Measurements from ENCODE around the gene VPS16. TPM values are rescaled to one million over a fixed set of nuclear protein-coding genes. Genes with fewer than 3 reads are reported as not detected.

Gene VPS16
- total and polyA plus RNA-seq, 2 donors (not counting 1 experiment from before 2014, with no cell fraction given), result 32.9 to 46.1 TPM

- TF ChIP-seq CTCF (conservative IDR thresholded peaks at IDR 0.05 in 1 of 2, IDR thresholded peaks at IDR 0.05 in 1 of 2; ENCODE audit: low read depth in 1 of 2, low read length in 2 of 2) (no peak), EZH2 (IDR thresholded peaks at IDR 0.05; ENCODE audit: low read length, missing control alignments) (no peak)
- Histone ChIP-seq H3K4me3 (replicated peaks in 1 of 4; ENCODE audit: control extremely low read depth in 1 of 4, insufficient read depth in 1 of 4, low read depth in 3 of 4, low read length in 4 of 4) (no peak overlapping the region), H3K27me3 (ENCODE audit: control insufficient read depth, insufficient read depth, low read length) (no peaks in the 10 kb centered on the region), H3K9me3 (ENCODE audit: control insufficient read depth, insufficient read depth, low read depth, low read length) (no peaks in the 10 kb centered on the region), H3K4me2 (ENCODE audit: extremely low read depth, insufficient read depth, low read length) (peak overlapping the region; percentile 25), H3K4me1 (ENCODE audit: control insufficient read depth, extremely low read depth, insufficient read depth, low read length) (peaks cover 6% of the 10 kb centered on the region), H4K20me1 (ENCODE audit: control insufficient read depth, extremely low read depth, insufficient read depth, low read length) (no peaks in the 10 kb centered on the region), H3K27ac (ENCODE audit: insufficient read depth, low read length) (no peak overlapping the region), H3K36me3 (ENCODE audit: control insufficient read depth, insufficient read depth, low read length) (peaks cover 16% of the 10 kb centered on the region), H2AFZ (ENCODE audit: low read length) (no peak overlapping the region), H3K9ac (ENCODE audit: insufficient read depth, low read length) (no peak overlapping the region), H3K79me2 (ENCODE audit: control insufficient read depth, insufficient read depth, low read length) (no peaks in the 10 kb centered on the region)
- DNase-seq (ENCODE audit: low read depth in 2 of 2), result peak; percentile 49
Observed at GRCh38 chr20:2859330-2860121, 19.0 kb downstream of the VPS16 start.

DNA sequence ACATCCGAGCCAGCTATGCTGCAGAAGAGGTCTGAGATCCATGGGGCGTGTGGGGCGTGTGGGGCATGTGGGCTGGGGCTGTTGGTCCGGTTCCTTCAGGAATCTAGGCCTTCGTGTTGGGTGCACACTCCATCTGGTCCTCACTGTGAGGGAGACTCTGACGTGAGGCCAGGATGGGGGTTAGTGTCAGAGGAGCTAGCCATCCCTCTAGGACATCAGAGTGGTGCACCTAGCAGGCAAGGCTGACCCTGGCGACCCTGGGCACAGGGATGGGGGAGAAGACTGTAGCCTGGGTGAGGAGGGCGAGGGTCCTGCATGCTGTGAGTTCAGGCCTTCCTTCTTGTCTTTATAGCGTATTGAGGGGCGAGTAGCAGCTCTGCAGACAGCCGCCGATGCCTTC, 24.1 kb downstream of the VPS16 start:
- DNase-seq (ENCODE audit: low read depth in 2 of 2), result no peak
- H3K27ac ChIP-seq (ENCODE audit: insufficient read depth, low read length), result no peak overlapping the region
- no peaks in the 10 kb centered on the region for H3K79me2 ChIP-seq (ENCODE audit: control insufficient read depth, insufficient read depth, low read length)
- no peaks in the 10 kb centered on the region for H3K4me1 ChIP-seq (ENCODE audit: control insufficient read depth, extremely low read depth, insufficient read depth, low read length)
- H3K4me2 ChIP-seq (ENCODE audit: extremely low read depth, insufficient read depth, low read length), result no peak overlapping the region
- H2AFZ ChIP-seq (ENCODE audit: low read length), result no peak overlapping the region
- H3K27me3 ChIP-seq (ENCODE audit: control insufficient read depth, insufficient read depth, low read length), result no peaks in the 10 kb centered on the region
- H3K36me3 ChIP-seq (ENCODE audit: control insufficient read depth, insufficient read depth, low read length), result peaks cover 19% of the 10 kb centered on the region
- no peaks in the 10 kb centered on the region for H4K20me1 ChIP-seq (ENCODE audit: control insufficient read depth, extremely low read depth, insufficient read depth, low read length)
- H3K9me3 ChIP-seq (ENCODE audit: control insufficient read depth, insufficient read depth, low read depth, low read length), result no peaks in the 10 kb centered on the region
- H3K4me3 ChIP-seq (replicated peaks in 1 of 4; ENCODE audit: control extremely low read depth in 1 of 4, insufficient read depth in 1 of 4, low read depth in 3 of 4, low read length in 4 of 4), result no peak overlapping the region
- no peak overlapping the region for H3K9ac ChIP-seq (ENCODE audit: insufficient read depth, low read length)
- TF ChIP-seq CTCF (conservative IDR thresholded peaks at IDR 0.05 in 1 of 2, IDR thresholded peaks at IDR 0.05 in 1 of 2; ENCODE audit: low read depth in 1 of 2, low read length in 2 of 2) (no peak), EZH2 (IDR thresholded peaks at IDR 0.05; ENCODE audit: low read length, missing control alignments) (no peak)

DNA sequence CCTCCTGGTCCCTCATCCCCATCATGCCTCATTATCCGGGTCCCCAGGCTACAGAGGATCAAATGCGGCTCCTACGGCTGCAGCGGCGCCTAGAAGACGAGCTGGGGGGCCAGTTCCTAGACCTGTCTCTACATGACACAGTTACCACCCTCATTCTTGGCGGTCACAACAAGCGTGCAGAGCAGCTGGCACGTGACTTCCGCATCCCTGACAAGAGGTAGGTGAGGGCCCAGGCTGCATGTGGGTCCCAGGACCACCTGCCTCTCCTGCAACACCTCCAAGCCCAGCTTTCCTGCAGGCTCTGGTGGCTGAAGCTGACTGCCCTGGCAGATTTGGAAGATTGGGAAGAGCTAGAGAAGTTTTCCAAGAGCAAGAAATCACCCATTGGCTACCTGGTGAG, 24.6 kb downstream of the VPS16 start:
- H3K4me2 ChIP-seq (ENCODE audit: extremely low read depth, insufficient read depth, low read length), result no peak overlapping the region
- H3K9me3 ChIP-seq (ENCODE audit: control insufficient read depth, insufficient read depth, low read depth, low read length), result no peaks in the 10 kb centered on the region
- peaks cover 19% of the 10 kb centered on the region for H3K36me3 ChIP-seq (ENCODE audit: control insufficient read depth, insufficient read depth, low read length)
- TF ChIP-seq CTCF (conservative IDR thresholded peaks at IDR 0.05 in 1 of 2, IDR thresholded peaks at IDR 0.05 in 1 of 2; ENCODE audit: low read depth in 1 of 2, low read length in 2 of 2) (no peak), EZH2 (IDR thresholded peaks at IDR 0.05; ENCODE audit: low read length, missing control alignments) (no peak)
- no peak overlapping the region for H2AFZ ChIP-seq (ENCODE audit: low read length)
- no peaks in the 10 kb centered on the region for H3K27me3 ChIP-seq (ENCODE audit: control insufficient read depth, insufficient read depth, low read length)
- H4K20me1 ChIP-seq (ENCODE audit: control insufficient read depth, extremely low read depth, insufficient read depth, low read length), result no peaks in the 10 kb centered on the region
- no peak for DNase-seq (ENCODE audit: low read depth in 2 of 2)
- H3K79me2 ChIP-seq (ENCODE audit: control insufficient read depth, insufficient read depth, low read length), result no peaks in the 10 kb centered on the region
- H3K4me3 ChIP-seq (replicated peaks in 1 of 4; ENCODE audit: control extremely low read depth in 1 of 4, insufficient read depth in 1 of 4, low read depth in 3 of 4, low read length in 4 of 4), result no peak overlapping the region
- H3K9ac ChIP-seq (ENCODE audit: insufficient read depth, low read length), result no peak overlapping the region
- H3K27ac ChIP-seq (ENCODE audit: insufficient read depth, low read length), result no peak overlapping the region
- no peaks in the 10 kb centered on the region for H3K4me1 ChIP-seq (ENCODE audit: control insufficient read depth, extremely low read depth, insufficient read depth, low read length)

Measured in fibroblast of lung (primary cell).